H1 (cell line): ENCODE results near the gene STK11IP. TPM values are rescaled to one million over a fixed set of nuclear protein-coding genes. Genes with fewer than 3 reads are reported as not detected.

Source experiments
- CTCF ChIA-PET: fragments of 300-600 bp; sonication (Branson Sonifier 250); formaldehyde crosslinking; loops from one replicate; lab custom pipeline; 2021; ENCODE audit not compliant: partially characterized antibody; lab: Charles Lee
- POLR2A ChIA-PET: fragments of 300-600 bp; sonication (Branson Sonifier 250); formaldehyde crosslinking; loops from one replicate; lab custom pipeline; 2021; ENCODE audit warnings: inconsistent platforms; ENCODE audit not compliant: partially characterized antibody; lab: Charles Lee
- DNase-seq, 2 experiments: peaks; one replicate each; pipeline versions ENCODE4 v3.0.0 to v3.0.0-alpha.2; 2010 to 2022; ENCODE audit warnings: low spot score in 2 of 2, low read depth in 1 of 2, mixed read lengths in 1 of 2
- FAIRE-seq: peaks from 2 replicates; lab custom pipeline; 2011; peaks lifted over from hg19 to GRCh38; lab: Jason Lieb, UNC
- H2AFZ ChIP-seq: 2 replicates; pipeline ENCODE4 v1.8.1; 2012; ENCODE audit warnings: low read length, inconsistent platforms
- H2AK5ac ChIP-seq: 2 replicates; pipeline ENCODE4 v1.6.1; 2013; ENCODE audit warnings: low read depth, low read length
- H2BK120ac ChIP-seq: replicated peaks from 2 replicates; pipeline ENCODE3; 2013; ENCODE audit warnings: low read depth, low read length, inconsistent platforms
- H2BK12ac ChIP-seq: 2 replicates; pipeline ENCODE4 v1.6.1; 2013; ENCODE audit warnings: low read depth, low read length
- H2BK15ac ChIP-seq: 2 replicates; pipeline ENCODE4 v1.6.1; 2013; ENCODE audit warnings: low read length
- H2BK20ac ChIP-seq: 2 replicates; pipeline ENCODE4 v1.6.1; 2013; ENCODE audit warnings: low read length
- H2BK5ac ChIP-seq: 2 replicates; pipeline ENCODE4 v1.6.1; 2013; ENCODE audit warnings: low read depth, low read length
- H3K14ac ChIP-seq: 2 replicates; pipeline ENCODE4 v1.6.1; 2013; ENCODE audit warnings: inconsistent platforms; ENCODE audit not compliant: insufficient read length
- H3K18ac ChIP-seq: 2 replicates; pipeline ENCODE4 v1.6.1; 2013; ENCODE audit warnings: low read length; ENCODE audit errors: extremely low read depth
- H3K23ac ChIP-seq: 2 replicates; pipeline ENCODE4 v1.6.1; 2013; ENCODE audit warnings: inconsistent platforms; ENCODE audit not compliant: insufficient read length
- H3K23me2 ChIP-seq: 2 replicates; pipeline ENCODE4 v1.6.1; 2013; ENCODE audit warnings: low read depth, low read length
- H3K27ac ChIP-seq: 2 replicates; pipeline ENCODE4 v1.6.1; 2011; ENCODE audit warnings: low read depth, low read length, inconsistent platforms
- H3K27me3 ChIP-seq, 4 experiments: replicated peaks in 1 of 4; 1 replicate in 1 of 4; 2 replicates in 3 of 4; pipeline versions ENCODE4 v1.6.1 to v1.8.1; 2011 to 2013; ENCODE audit warnings: low read length in 3 of 4, mild to moderate bottlenecking in 3 of 4, inconsistent platforms in 2 of 4, mixed read lengths in 2 of 4, moderate library complexity in 1 of 4; ENCODE audit not compliant: control insufficient read depth in 3 of 4, insufficient read depth in 3 of 4; ENCODE audit errors: extremely low read depth in 1 of 4
- H3K36me3 ChIP-seq, 4 experiments: 2 replicates each; pipeline versions ENCODE4 v1.6.1 to v1.8.1; 2011 to 2013; ENCODE audit warnings: mild to moderate bottlenecking in 4 of 4, low read length in 3 of 4, moderate library complexity in 2 of 4, control low read depth in 1 of 4, inconsistent platforms in 1 of 4; ENCODE audit not compliant: insufficient read depth in 4 of 4, control insufficient read depth in 2 of 4
- H3K4ac ChIP-seq: replicated peaks from 2 replicates; pipeline ENCODE3; 2013; ENCODE audit warnings: low read length, low read depth, mixed read lengths, inconsistent platforms; ENCODE audit not compliant: insufficient read length
- H3K4me1 ChIP-seq, 4 experiments: replicated peaks in 1 of 4; 1 replicate in 1 of 4; 2 replicates in 3 of 4; pipeline versions ENCODE4 v1.6.1 to v1.8.1; 2011 to 2013; ENCODE audit warnings: low read length in 3 of 4, inconsistent platforms in 2 of 4, mixed read lengths in 1 of 4; ENCODE audit not compliant: insufficient read depth in 4 of 4, control insufficient read depth in 3 of 4
- H3K4me2 ChIP-seq, 2 experiments: 2 replicates each; pipeline versions ENCODE4 v1.6.1 to v1.8.1; 2011 to 2013; ENCODE audit warnings: low read depth in 2 of 2, low read length in 2 of 2, control low read depth in 1 of 2, inconsistent platforms in 1 of 2, mild to moderate bottlenecking in 1 of 2; ENCODE audit not compliant: insufficient read depth in 1 of 2
- H3K4me3 ChIP-seq, 4 experiments: fragments of 200-600, 300-600 bp in 1 of 4; sonication (generic), shearing (Covaris generic), sonication (Bioruptor Twin) in 1 of 4; 2 replicates each; pipeline versions ENCODE4 v1.5.1 to v1.8.1; 2011 to 2016; ENCODE audit warnings: low read length in 4 of 4, low read depth in 3 of 4, control low read depth in 2 of 4, inconsistent platforms in 2 of 4, mild to moderate bottlenecking in 2 of 4, mixed read lengths in 1 of 4, moderate library complexity in 1 of 4; ENCODE audit not compliant: insufficient read depth in 2 of 4; ENCODE audit errors: extremely low read depth in 1 of 4
- H3K56ac ChIP-seq: replicated peaks from 2 replicates; pipeline ENCODE3; 2013; ENCODE audit warnings: low read depth, mild to moderate bottlenecking, mixed read lengths, low read length, inconsistent platforms; ENCODE audit not compliant: insufficient read length
- H3K79me1 ChIP-seq: 2 replicates; pipeline ENCODE4 v1.6.1; 2013; ENCODE audit warnings: low read depth, low read length, control low read depth
- H3K79me2 ChIP-seq, 2 experiments: 2 replicates each; pipeline versions ENCODE4 v1.6.1 to v1.8.1; 2012 to 2013; ENCODE audit warnings: low read length in 2 of 2, mild to moderate bottlenecking in 2 of 2, inconsistent platforms in 1 of 2; ENCODE audit not compliant: insufficient read depth in 2 of 2, control insufficient read depth in 1 of 2
- H3K9ac ChIP-seq, 4 experiments: replicated peaks in 1 of 4; 1 replicate in 1 of 4; 2 replicates in 3 of 4; pipeline versions ENCODE4 v1.6.1 to v1.8.1; 2011 to 2013; ENCODE audit warnings: low read depth in 3 of 4, low read length in 3 of 4, control low read depth in 2 of 4, mild to moderate bottlenecking in 2 of 4, moderate library complexity in 2 of 4, inconsistent platforms in 1 of 4; ENCODE audit errors: extremely low read depth in 1 of 4
- H3K9me3 ChIP-seq, 2 experiments: 2 replicates each; pipeline versions ENCODE4 v1.6.1 to v1.8.1; 2012 to 2013; ENCODE audit warnings: mild to moderate bottlenecking in 2 of 2, moderate library complexity in 2 of 2, control low read depth in 1 of 2, inconsistent platforms in 1 of 2, low read depth in 1 of 2, low read length in 1 of 2, mixed read lengths in 1 of 2; ENCODE audit not compliant: insufficient read depth in 2 of 2
- H4K20me1 ChIP-seq, 2 experiments: replicated peaks in 1 of 2; 2 replicates each; pipeline versions ENCODE3 to v1.8.1; 2011 to 2013; ENCODE audit warnings: inconsistent platforms in 2 of 2, low read length in 2 of 2, mild to moderate bottlenecking in 1 of 2; ENCODE audit not compliant: insufficient read depth in 2 of 2, control insufficient read depth in 1 of 2
- H4K5ac ChIP-seq: 2 replicates; pipeline ENCODE4 v1.6.1; 2013; ENCODE audit warnings: low read length, low read depth, mixed read lengths, inconsistent platforms; ENCODE audit not compliant: insufficient read length
- H4K8ac ChIP-seq: 2 replicates; pipeline ENCODE4 v1.8.0; 2013; ENCODE audit warnings: mild to moderate bottlenecking, moderate library complexity, low read length, inconsistent platforms; ENCODE audit not compliant: insufficient read depth; ENCODE audit errors: extremely low read depth
- H4K91ac ChIP-seq: replicated peaks from 2 replicates; pipeline ENCODE3; 2013; ENCODE audit warnings: low read length, mixed read lengths, inconsistent platforms; ENCODE audit not compliant: insufficient read length
- BACH1 ChIP-seq: IDR thresholded peaks from 2 replicates; pipeline ENCODE4 v1.6.1; 2012; ENCODE audit warnings: low read length, improper control_type of control experiment
- BRCA1 ChIP-seq: IDR thresholded peaks from 2 replicates; pipeline ENCODE4 v1.6.1; 2012; ENCODE audit warnings: low read depth, low read length, improper control_type of control experiment
- CBX8 ChIP-seq: fragments of 300-800, 300-1000 bp; sonication (generic); IDR thresholded peaks from 2 replicates; pipeline ENCODE4 v1.7.1; 2016; ENCODE audit warnings: low read depth, low read length, borderline replicate concordance
- CHD2 ChIP-seq: IDR thresholded peaks from 2 replicates; pipeline ENCODE4 v1.6.1; 2012; ENCODE audit warnings: low read length, improper control_type of control experiment
- GABPA ChIP-seq: IDR thresholded peaks from 2 replicates; pipeline ENCODE4 v1.6.1; 2011; ENCODE audit warnings: mild to moderate bottlenecking, low read length, moderate library complexity, borderline replicate concordance; ENCODE audit not compliant: insufficient read depth
- KDM1A ChIP-seq: fragments of 200-600, 300-600 bp; sonication (generic); IDR thresholded peaks from 2 replicates; pipeline ENCODE4 v1.7.1; 2016; ENCODE audit warnings: mild to moderate bottlenecking, low read length, borderline replicate concordance
- KDM4A ChIP-seq: IDR thresholded peaks from one replicate; pipeline ENCODE4 v1.7.1; 2012; ENCODE audit warnings: low read depth, mild to moderate bottlenecking, moderate library complexity, low read length, inconsistent platforms; ENCODE audit not compliant: severe bottlenecking
- MAFK ChIP-seq: IDR thresholded peaks from 2 replicates; pipeline ENCODE4 v1.6.1; 2012; ENCODE audit warnings: low read depth, mild to moderate bottlenecking, improper control_type of control experiment, low read length
- POLR2AphosphoS5 ChIP-seq: IDR thresholded peaks from 2 replicates; pipeline ENCODE4 v1.6.1; 2011; ENCODE audit warnings: low read depth, low read length
- RNF2 ChIP-seq: fragments of 200-900, 300-1000 bp; sonication (generic); IDR thresholded peaks from 2 replicates; pipeline ENCODE4 v1.7.1; 2016; ENCODE audit warnings: borderline replicate concordance, low read depth, mild to moderate bottlenecking, antibody characterized with exemption, low read length; ENCODE audit not compliant: poor library complexity, severe bottlenecking; ENCODE audit errors: missing control alignments
- SIX5 ChIP-seq: IDR thresholded peaks from 2 replicates; pipeline ENCODE4 v1.6.1; 2011; ENCODE audit warnings: mild to moderate bottlenecking, low read depth, low read length
- SRF ChIP-seq: IDR thresholded peaks from 2 replicates; pipeline ENCODE4 v1.6.1; 2011; ENCODE audit warnings: mild to moderate bottlenecking, low read depth, low read length, moderate library complexity
- USF2 ChIP-seq: IDR thresholded peaks from 2 replicates; pipeline ENCODE4 v1.6.1; 2011; ENCODE audit warnings: low read length, improper control_type of control experiment
- WGBS, 2 experiments: shearing (Covaris generic) in 1 of 2; methylation state at CpG; one replicate each; pipeline versions ENCODE4 v1.1.6 to v1.1.7; 2013 to 2015; ENCODE audit warnings: low lambda C conversion rate in 2 of 2, mixed read lengths in 2 of 2, inconsistent platforms in 1 of 2, low coverage in 1 of 2, missing lambda C conversion rate in 1 of 2; ENCODE audit not compliant: insufficient replicate concordance in 2 of 2, insufficient coverage in 1 of 2, insufficient read length in 1 of 2; ENCODE audit errors: extremely low coverage in 1 of 2, missing lambda C conversion rate in 1 of 2; 5-methylcytosine and 5-hydroxymethylcytosine counted together
- polyA plus RNA-seq, 7 experiments: library from polyadenylated mRNA; depleted of rRNA in 3 of 7; stranded (reverse) in 5 of 7; unstranded in 2 of 7; fragments of >200 nt in 5 of 7; fragments of 200-250 nt in 2 of 7; gene quantifications; 1 replicate in 5 of 7; 2 replicates in 1 of 7; 4 replicates in 1 of 7; pipeline versions ENCODE4 v1.2.1 to v1.2.3, GENCODE V29; 2011 to 2013; ENCODE audit warnings: missing spikeins in 2 of 7, mixed read lengths in 2 of 7
- total RNA-seq: library from RNA; stranded (reverse); fragmentation: NEBNext Ultra II Directional; extraction: Animal tissue kit (Norgen Biotek cat#: 25700); gene quantifications from 2 replicates; pipeline ENCODE4 v1.2.1, GENCODE V29; 2021

Gene STK11IP
- total and polyA plus RNA-seq, 2 of the 8 experiments (the other 6 are each of a cell fraction or from before 2014, with no cell fraction given) = 18.5 to 29.6 TPM

GRCh38 chr2:219573166-219573565 is 24.5 kb upstream of the STK11IP start:
- H3K23ac ChIP-seq = no peak overlapping the region
- no peak for FAIRE-seq
- TF ChIP-seq CBX8 (no peak), USF2 (no peak), RNF2 (no peak), BACH1 (no peak), SIX5 (no peak), KDM4A (no peak), KDM1A (no peak), MAFK (no peak), BRCA1 (no peak), CHD2 (no peak), POLR2AphosphoS5 (no peak), SRF (no peak), GABPA (no peak)

More at GRCh38 chr2:219573166-219573565, 24.5 kb upstream of the STK11IP start:
- Histone ChIP-seq H4K20me1 (no peaks in the 10 kb centered on the region), H3K14ac (no peak overlapping the region), H3K4me2 (no peak overlapping the region), H2AK5ac (no peak overlapping the region), H2AFZ (no peak overlapping the region), H3K4ac (no peak overlapping the region), H2BK120ac (no peak overlapping the region), H2BK12ac (no peak overlapping the region), H3K79me1 (no peaks in the 10 kb centered on the region), H3K23me2 (peaks cover 10% of the 10 kb centered on the region; the same call in 1 of the 2 replicates), H2BK20ac (no peak overlapping the region), H2BK15ac (no peak overlapping the region), H2BK5ac (no peak overlapping the region), H4K91ac (no peak overlapping the region), H3K36me3 (peaks cover 0 to 10% (median 0%) of the 10 kb centered on the region in 4 experiments; a peak in 3 of 8 replicates), H3K4me3 (no peak overlapping the region), H3K9ac (no peak overlapping the region), H3K27ac (no peak overlapping the region), H3K27me3 (peaks cover 0 to 2% (median 0%) of the 10 kb centered on the region in 4 experiments; a peak in 2 of 7 replicates), H4K5ac (no peak overlapping the region), H3K9me3 (0 out of 4 replicates have a peak, but pooled peaks cover 0 to under 1% of the 10 kb centered on the region in 2 experiments), H4K8ac (no peak overlapping the region), H3K56ac (no peak overlapping the region), H3K18ac (no peak overlapping the region), H3K4me1 (peaks cover 7 to 36% (median 26%) of the 10 kb centered on the region in 4 experiments), H3K79me2 (peaks cover 0 to 7% of the 10 kb centered on the region in 2 experiments; a peak in 2 of 4 replicates)
- ChIA-PET POLR2A (interaction anchor here (1.1 to 18.6 kb wide), 3 partner anchors 14 to 32 kb away, joined by 3 to 293 read pairs (median 8); no protein-coding TSS in a partner anchor), CTCF (interaction anchor here (0.6 to 2.9 kb wide), 3 partner anchors 13 to 66 kb away, joined by 3 to 34 read pairs (median 6); no protein-coding TSS in a partner anchor)
- no peak for DNase-seq
- 90% methylated on average over 5 of the region's 5 CpGs; no CpG with 5 or more reads in 1 of the 2 experiments for WGBS, 2 experiments
